GM23338 (cell line): ENCODE data around the gene GPATCH8.

ENCODE experiments used
- CREB1 ChIP-seq: fragments of 250-450 bp; sonication (Bioruptor Pico); IDR thresholded peaks from 2 replicates; pipeline ENCODE4 v1.5.0; 2020; ENCODE audit warnings: low read depth, mild to moderate bottlenecking, moderate library complexity
- CTCF ChIP-seq, 2 experiments: fragments of 200-600 bp in 1 of 2; sonication (generic) in 1 of 2; conservative IDR thresholded peaks; 2 replicates each; pipeline versions ENCODE4 v1.5.1 to v1.6.1; 2016 to 2017; ENCODE audit warnings: antibody characterized with exemption in 2 of 2, low read depth in 2 of 2, mild to moderate bottlenecking in 2 of 2, moderate library complexity in 1 of 2
- ETS1 ChIP-seq: IDR thresholded peaks from 2 replicates; pipeline ENCODE4 v1.6.1; 2016; ENCODE audit warnings: antibody characterized with exemption
- EZH2 ChIP-seq: fragments of 200-600 bp; sonication (generic); IDR thresholded peaks from one replicate; pipeline ENCODE4 v1.8.0; 2017; ENCODE audit warnings: antibody characterized with exemption, mild to moderate bottlenecking, low read depth; ENCODE audit not compliant: unreplicated experiment
- EZH2phosphoT487 ChIP-seq: fragments of 200-600 bp; sonication (generic); IDR thresholded peaks from one replicate; pipeline ENCODE4 v1.8.1; 2018; ENCODE audit warnings: antibody characterized with exemption; ENCODE audit not compliant: unreplicated experiment
- JUNB ChIP-seq: IDR thresholded peaks from one replicate; pipeline ENCODE4 v1.6.1; 2016; ENCODE audit warnings: antibody characterized with exemption; ENCODE audit not compliant: unreplicated experiment
- NANOG ChIP-seq: IDR thresholded peaks from 2 replicates; pipeline ENCODE4 v1.6.1; 2016; ENCODE audit warnings: antibody characterized with exemption, borderline replicate concordance
- POLR2AphosphoS5 ChIP-seq: IDR thresholded peaks from 2 replicates; pipeline ENCODE4 v1.6.1; 2016; ENCODE audit warnings: antibody characterized with exemption, low read depth
- REST ChIP-seq: IDR thresholded peaks from one replicate; pipeline ENCODE4 v1.6.1; 2018; ENCODE audit warnings: antibody characterized with exemption; ENCODE audit not compliant: unreplicated experiment
- STAT1 ChIP-seq: IDR thresholded peaks from one replicate; pipeline ENCODE4 v1.6.1; 2016; ENCODE audit warnings: antibody characterized with exemption; ENCODE audit not compliant: unreplicated experiment
- ZNF114 ChIP-seq: fragments of 250-450 bp; sonication (Bioruptor Pico); IDR thresholded peaks from 2 replicates; pipeline ENCODE4 v1.5.0; 2020; ENCODE audit warnings: mild to moderate bottlenecking, moderate library complexity
- ZNF331 ChIP-seq: fragments of 250-450 bp; sonication (Bioruptor Pico); IDR thresholded peaks from 2 replicates; pipeline ENCODE4 v1.5.0; 2020; ENCODE audit warnings: low read depth, mild to moderate bottlenecking, moderate library complexity
- ZNF462 ChIP-seq: fragments of 250-450 bp; sonication (Bioruptor Pico); IDR thresholded peaks from 2 replicates; pipeline ENCODE4 v1.5.0; 2020; ENCODE audit warnings: mild to moderate bottlenecking, moderate library complexity

- no peak for TF ChIP-seq REST
- peak; percentile 75 to 77 for TF ChIP-seq CTCF (conservative IDR thresholded peaks at IDR 0.05; ENCODE audit: low read depth in 2 of 2)
- no peak for TF ChIP-seq EZH2
- no peak for TF ChIP-seq ETS1
- TF ChIP-seq EZH2phosphoT487, result no peak
- TF ChIP-seq CREB1 (CRISPR knock-in tag), result no peak
- TF ChIP-seq POLR2AphosphoS5, result no peak
- TF ChIP-seq STAT1, result no peak
- TF ChIP-seq NANOG, result no peak
- no peak for TF ChIP-seq ZNF114 (CRISPR knock-in tag)
- no peak for TF ChIP-seq ZNF331
- TF ChIP-seq JUNB, result no peak
- TF ChIP-seq ZNF462, result no peak
These were observed 127.1 kb downstream of the GPATCH8 start for GRCh38 chr17:44376124-44376523.
